ENCODE results near the gene PLPP7.
"Not testable (repeated sequence)": the region's sequence is repeated elsewhere in the genome, so short reads cannot be mapped to it uniquely, and the experiment has no call there.

Gene PLPP7

GRCh38 chr9:131289301-131290035 is at the start of gene PLPP7:
Gene PLPP7, plus strand, starts transcription at chr9:131289723. Its CDS starts 275 bp downstream, at chr9:131289998.
- DNase-seq (ENCODE audit: low read depth): no peak

GRCh38 chr9:131240047-131240921 is 49.2 kb upstream of the PLPP7 start:
- DNase-seq (ENCODE audit: low read depth): no peak

GRCh38 chr9:131244331-131244730 is 45.2 kb upstream of the PLPP7 start:
- DNase-seq (ENCODE audit: low read depth): not testable (repeated sequence)

GRCh38 chr9:131246618-131247017 is 42.9 kb upstream of the PLPP7 start:
- DNase-seq (ENCODE audit: low read depth): no peak

GRCh38 chr9:131252120-131252519 is 37.4 kb upstream of the PLPP7 start:
- DNase-seq (ENCODE audit: low read depth): no peak

- DNase-seq (ENCODE audit: low read depth): no peak
Measured at GRCh38 chr9:131253891-131254491, 35.5 kb upstream of the PLPP7 start.

- no peak for DNase-seq (ENCODE audit: low read depth)
Measured at GRCh38 chr9:131254626-131255025, 34.9 kb upstream of the PLPP7 start.

GRCh38 chr9:131255676-131256197 is 33.8 kb upstream of the PLPP7 start:
- DNase-seq (ENCODE audit: low read depth): no peak

- DNase-seq (ENCODE audit: low read depth): no peak
Measured at GRCh38 chr9:131257266-131258025, 32.1 kb upstream of the PLPP7 start.

GRCh38 chr9:131258186-131258585 is 31.3 kb upstream of the PLPP7 start:
- no peak for DNase-seq (ENCODE audit: low read depth)

- no peak for DNase-seq (ENCODE audit: low read depth)
Measured at GRCh38 chr9:131258698-131259431, 30.7 kb upstream of the PLPP7 start.

- no peak for DNase-seq (ENCODE audit: low read depth)
Measured at GRCh38 chr9:131259432-131259898, 30.1 kb upstream of the PLPP7 start.

- no peak for DNase-seq (ENCODE audit: low read depth)
Measured at GRCh38 chr9:131259916-131260597, 29.5 kb upstream of the PLPP7 start.

GRCh38 chr9:131260751-131261452 is 28.6 kb upstream of the PLPP7 start:
- DNase-seq (ENCODE audit: low read depth): no peak

GRCh38 chr9:131262327-131263032 is 27.0 kb upstream of the PLPP7 start:
- no peak for DNase-seq (ENCODE audit: low read depth)

- DNase-seq (ENCODE audit: low read depth): not testable (repeated sequence)
Measured at GRCh38 chr9:131263033-131263343, 26.5 kb upstream of the PLPP7 start.

- no peak for DNase-seq (ENCODE audit: low read depth)
Measured at GRCh38 chr9:131263701-131264100, 25.8 kb upstream of the PLPP7 start.

- DNase-seq (ENCODE audit: low read depth): no peak
Measured at GRCh38 chr9:131264231-131264630, 25.3 kb upstream of the PLPP7 start.
